HepG2 (cell line): ENCODE measurements around the gene TH. TPM values are rescaled to one million over a fixed set of nuclear protein-coding genes. Genes with fewer than 3 reads are reported as not detected.

Experiments
- ADNP ChIP-seq: sonication (generic); formaldehyde crosslinking; IDR thresholded peaks from 2 replicates; pipeline ENCODE4 v1.4.0; 2020; ENCODE audit warnings: missing genetic modification reagents
- HNRNPUL1 ChIP-seq: fragments of 200-400 bp; formaldehyde crosslinking; IDR thresholded peaks from 2 replicates; pipeline ENCODE4 v1.6.1; 2017; ENCODE audit warnings: low read depth, mild to moderate bottlenecking, low read length, moderate library complexity
- HOXA7 ChIP-seq: sonication (generic); formaldehyde crosslinking; IDR thresholded peaks from 2 replicates; pipeline ENCODE4 v1.8.1; 2022; ENCODE audit warnings: mild to moderate bottlenecking, missing genetic modification reagents, moderate library complexity
- KDM1A ChIP-seq: IDR thresholded peaks from 2 replicates; pipeline ENCODE4 v1.6.1; 2016; ENCODE audit warnings: missing compliant biosample characterization
- POLR2AphosphoS5 ChIP-seq: IDR thresholded peaks from 2 replicates; pipeline ENCODE4 v1.6.1; 2012; ENCODE audit warnings: low read depth, low read length
- PRMT3 ChIP-seq: sonication (generic); formaldehyde crosslinking; IDR thresholded peaks from 2 replicates; pipeline ENCODE4 v1.8.1; 2022; ENCODE audit warnings: low read depth, mild to moderate bottlenecking, moderate library complexity, missing genetic modification reagents, borderline replicate concordance
- PTBP1 ChIP-seq: fragments of 200-400 bp; formaldehyde crosslinking; IDR thresholded peaks from 2 replicates; pipeline ENCODE4 v1.6.1; 2018; ENCODE audit warnings: low read length, low read depth; ENCODE audit not compliant: poor library complexity, severe bottlenecking
- RAD21 ChIP-seq: fragments of 450-650 bp; formaldehyde crosslinking; IDR thresholded peaks from 2 replicates; pipeline ENCODE4 v1.5.0; 2020; ENCODE audit warnings: mild to moderate bottlenecking
- ZBTB20 ChIP-seq: sonication (generic); formaldehyde crosslinking; IDR thresholded peaks from 2 replicates; pipeline ENCODE4 v1.8.1; 2023; ENCODE audit warnings: missing genetic modification reagents, low read depth, mild to moderate bottlenecking, borderline replicate concordance
- ZNF335 ChIP-seq: sonication (generic); formaldehyde crosslinking; IDR thresholded peaks from 2 replicates; pipeline ENCODE4 v1.4.0; 2020; ENCODE audit warnings: missing genetic modification reagents
- ZNF670 ChIP-seq: sonication (generic); formaldehyde crosslinking; IDR thresholded peaks from 2 replicates; pipeline ENCODE4 v1.8.0; 2022; ENCODE audit warnings: mild to moderate bottlenecking, missing genetic modification reagents, borderline replicate concordance
- ZNF703 ChIP-seq: sonication (generic); formaldehyde crosslinking; IDR thresholded peaks from 2 replicates; pipeline ENCODE4 v1.5.1; 2020; ENCODE audit warnings: missing genetic modification reagents, mild to moderate bottlenecking, moderate library complexity, borderline replicate concordance
- polyA plus RNA-seq, 8 experiments: library from polyadenylated mRNA; depleted of rRNA in 3 of 8; stranded (reverse) in 7 of 8; unstranded in 1 of 8; fragments of >200 nt; fragmentation: Illumina TruSeq in 4 of 8; extraction: Trizol in 4 of 8; gene quantifications; 2 replicates each; pipeline versions ENCODE4 v1.2.1 to v1.2.3, GENCODE V29; 2011 to 2016; ENCODE audit warnings: low read depth in 4 of 8, missing spikeins in 1 of 8, mixed read lengths in 1 of 8; ENCODE audit not compliant: insufficient read depth in 1 of 8
- total RNA-seq, 5 experiments: library from RNA; depleted of rRNA; stranded (reverse); fragments of >200 nt; fragmentation: Illumina TruSeq; extraction: Trizol; gene quantifications; 2 replicates each; pipeline ENCODE4 v1.2.3, GENCODE V29; 2016; ENCODE audit warnings: low read depth in 1 of 5
- TF ChIP-seq, protein P1 (sequence below): sonication (generic); formaldehyde crosslinking; IDR thresholded peaks from 2 replicates; pipeline ENCODE4 v1.5.0; 2020; ENCODE audit warnings: mild to moderate bottlenecking, missing genetic modification reagents
- TF ChIP-seq, protein P2 (sequence below): sonication (generic); formaldehyde crosslinking; IDR thresholded peaks from 2 replicates; pipeline ENCODE4 v1.8.0; 2022; ENCODE audit warnings: mild to moderate bottlenecking, missing genetic modification reagents, borderline replicate concordance
- TF ChIP-seq, protein P3 (sequence below): sonication (generic); formaldehyde crosslinking; IDR thresholded peaks from 2 replicates; pipeline ENCODE4 v1.8.0; 2022; ENCODE audit warnings: missing genetic modification reagents, mild to moderate bottlenecking, inconsistent platforms, borderline replicate concordance
- TF ChIP-seq, protein P4 (sequence below): sonication (generic); formaldehyde crosslinking; IDR thresholded peaks from 2 replicates; pipeline ENCODE4 v1.5.1; 2020; ENCODE audit warnings: mild to moderate bottlenecking, missing genetic modification reagents, borderline replicate concordance

Gene TH
- total and polyA plus RNA-seq, 2 of the 13 experiments (the other 11 are each of a cell fraction or from before 2014, with no cell fraction given), result 0.36 TPM; not detected in 1

DNA sequence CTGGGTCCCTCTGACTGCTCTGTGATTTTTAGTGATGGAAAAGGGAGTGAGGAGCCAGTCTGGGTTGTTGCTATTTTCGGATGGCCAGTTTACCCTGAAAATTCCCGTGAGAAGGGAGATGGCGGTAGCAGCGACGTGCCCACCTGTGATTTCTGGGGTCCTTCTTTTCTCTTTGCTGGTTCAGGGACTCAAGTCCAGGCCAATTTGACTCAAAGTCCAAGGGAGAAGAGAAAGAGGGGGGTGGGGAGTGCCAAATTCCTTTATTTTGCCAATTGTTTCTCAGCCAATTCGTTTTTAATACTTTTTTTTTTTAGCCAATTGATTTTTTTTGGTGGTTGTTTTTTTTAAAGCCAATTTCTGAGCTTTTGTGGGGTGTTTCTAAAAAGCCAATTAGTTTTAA is 39.4 kb downstream of the TH start (continued):
- TF ChIP-seq, protein P1, sequence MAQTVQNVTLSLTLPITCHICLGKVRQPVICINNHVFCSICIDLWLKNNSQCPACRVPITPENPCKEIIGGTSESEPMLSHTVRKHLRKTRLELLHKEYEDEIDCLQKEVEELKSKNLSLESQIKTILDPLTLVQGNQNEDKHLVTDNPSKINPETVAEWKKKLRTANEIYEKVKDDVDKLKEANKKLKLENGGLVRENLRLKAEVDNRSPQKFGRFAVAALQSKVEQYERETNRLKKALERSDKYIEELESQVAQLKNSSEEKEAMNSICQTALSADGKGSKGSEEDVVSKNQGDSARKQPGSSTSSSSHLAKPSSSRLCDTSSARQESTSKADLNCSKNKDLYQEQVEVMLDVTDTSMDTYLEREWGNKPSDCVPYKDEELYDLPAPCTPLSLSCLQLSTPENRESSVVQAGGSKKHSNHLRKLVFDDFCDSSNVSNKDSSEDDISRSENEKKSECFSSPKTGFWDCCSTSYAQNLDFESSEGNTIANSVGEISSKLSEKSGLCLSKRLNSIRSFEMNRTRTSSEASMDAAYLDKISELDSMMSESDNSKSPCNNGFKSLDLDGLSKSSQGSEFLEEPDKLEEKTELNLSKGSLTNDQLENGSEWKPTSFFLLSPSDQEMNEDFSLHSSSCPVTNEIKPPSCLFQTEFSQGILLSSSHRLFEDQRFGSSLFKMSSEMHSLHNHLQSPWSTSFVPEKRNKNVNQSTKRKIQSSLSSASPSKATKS (CRISPR knock-in tag), result no peak
- TF ChIP-seq POLR2AphosphoS5 (no peak), ZNF335 (CRISPR knock-in tag) (no peak), ZBTB20 (CRISPR knock-in tag) (no peak), PTBP1 (no peak), ADNP (CRISPR knock-in tag) (no peak), RAD21 (no peak), ZNF703 (CRISPR knock-in tag) (no peak), PRMT3 (CRISPR knock-in tag) (no peak), KDM1A (CRISPR knock-in tag) (no peak), HNRNPUL1 (no peak), HOXA7 (CRISPR knock-in tag) (no peak), ZNF670 (CRISPR knock-in tag) (0 out of 2 replicates have a peak, but pooled peaks have one; percentile 55)
- TF ChIP-seq, protein P2, sequence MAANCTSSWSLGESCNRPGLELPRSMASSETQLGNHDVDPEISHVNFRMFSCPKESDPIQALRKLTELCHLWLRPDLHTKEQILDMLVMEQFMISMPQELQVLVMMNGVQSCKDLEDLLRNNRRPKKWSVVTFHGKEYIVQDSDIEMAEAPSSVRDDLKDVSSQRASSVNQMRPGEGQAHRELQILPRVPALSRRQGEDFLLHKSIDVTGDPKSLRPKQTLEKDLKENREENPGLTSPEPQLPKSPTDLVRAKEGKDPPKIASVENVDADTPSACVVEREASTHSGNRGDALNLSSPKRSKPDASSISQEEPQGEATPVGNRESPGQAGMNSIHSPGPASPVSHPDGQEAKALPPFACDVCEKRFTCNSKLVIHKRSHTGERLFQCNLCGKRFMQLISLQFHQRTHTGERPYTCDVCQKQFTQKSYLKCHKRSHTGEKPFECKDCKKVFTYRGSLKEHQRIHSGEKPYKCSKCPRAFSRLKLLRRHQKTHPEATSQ (CRISPR knock-in tag), result 0 out of 2 replicates have a peak, but pooled peaks have one; percentile 48
- TF ChIP-seq, protein P3, sequence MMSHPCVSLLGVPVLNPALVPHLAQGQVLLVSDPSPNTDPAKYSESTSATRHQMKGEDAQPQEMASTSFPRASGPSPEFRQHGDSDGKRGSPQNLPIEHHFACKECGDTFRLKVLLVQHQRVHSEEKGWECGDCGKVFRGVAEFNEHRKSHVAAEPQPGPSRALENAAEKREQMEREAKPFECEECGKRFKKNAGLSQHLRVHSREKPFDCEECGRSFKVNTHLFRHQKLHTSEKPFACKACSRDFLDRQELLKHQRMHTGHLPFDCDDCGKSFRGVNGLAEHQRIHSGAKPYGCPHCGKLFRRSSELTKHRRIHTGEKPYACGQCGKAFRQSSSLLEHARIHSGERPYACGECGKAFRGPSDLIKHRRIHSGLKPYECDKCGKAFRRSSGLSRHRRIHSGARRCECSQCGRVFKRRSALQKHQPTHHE (CRISPR knock-in tag), result no peak
- TF ChIP-seq, protein P4, sequence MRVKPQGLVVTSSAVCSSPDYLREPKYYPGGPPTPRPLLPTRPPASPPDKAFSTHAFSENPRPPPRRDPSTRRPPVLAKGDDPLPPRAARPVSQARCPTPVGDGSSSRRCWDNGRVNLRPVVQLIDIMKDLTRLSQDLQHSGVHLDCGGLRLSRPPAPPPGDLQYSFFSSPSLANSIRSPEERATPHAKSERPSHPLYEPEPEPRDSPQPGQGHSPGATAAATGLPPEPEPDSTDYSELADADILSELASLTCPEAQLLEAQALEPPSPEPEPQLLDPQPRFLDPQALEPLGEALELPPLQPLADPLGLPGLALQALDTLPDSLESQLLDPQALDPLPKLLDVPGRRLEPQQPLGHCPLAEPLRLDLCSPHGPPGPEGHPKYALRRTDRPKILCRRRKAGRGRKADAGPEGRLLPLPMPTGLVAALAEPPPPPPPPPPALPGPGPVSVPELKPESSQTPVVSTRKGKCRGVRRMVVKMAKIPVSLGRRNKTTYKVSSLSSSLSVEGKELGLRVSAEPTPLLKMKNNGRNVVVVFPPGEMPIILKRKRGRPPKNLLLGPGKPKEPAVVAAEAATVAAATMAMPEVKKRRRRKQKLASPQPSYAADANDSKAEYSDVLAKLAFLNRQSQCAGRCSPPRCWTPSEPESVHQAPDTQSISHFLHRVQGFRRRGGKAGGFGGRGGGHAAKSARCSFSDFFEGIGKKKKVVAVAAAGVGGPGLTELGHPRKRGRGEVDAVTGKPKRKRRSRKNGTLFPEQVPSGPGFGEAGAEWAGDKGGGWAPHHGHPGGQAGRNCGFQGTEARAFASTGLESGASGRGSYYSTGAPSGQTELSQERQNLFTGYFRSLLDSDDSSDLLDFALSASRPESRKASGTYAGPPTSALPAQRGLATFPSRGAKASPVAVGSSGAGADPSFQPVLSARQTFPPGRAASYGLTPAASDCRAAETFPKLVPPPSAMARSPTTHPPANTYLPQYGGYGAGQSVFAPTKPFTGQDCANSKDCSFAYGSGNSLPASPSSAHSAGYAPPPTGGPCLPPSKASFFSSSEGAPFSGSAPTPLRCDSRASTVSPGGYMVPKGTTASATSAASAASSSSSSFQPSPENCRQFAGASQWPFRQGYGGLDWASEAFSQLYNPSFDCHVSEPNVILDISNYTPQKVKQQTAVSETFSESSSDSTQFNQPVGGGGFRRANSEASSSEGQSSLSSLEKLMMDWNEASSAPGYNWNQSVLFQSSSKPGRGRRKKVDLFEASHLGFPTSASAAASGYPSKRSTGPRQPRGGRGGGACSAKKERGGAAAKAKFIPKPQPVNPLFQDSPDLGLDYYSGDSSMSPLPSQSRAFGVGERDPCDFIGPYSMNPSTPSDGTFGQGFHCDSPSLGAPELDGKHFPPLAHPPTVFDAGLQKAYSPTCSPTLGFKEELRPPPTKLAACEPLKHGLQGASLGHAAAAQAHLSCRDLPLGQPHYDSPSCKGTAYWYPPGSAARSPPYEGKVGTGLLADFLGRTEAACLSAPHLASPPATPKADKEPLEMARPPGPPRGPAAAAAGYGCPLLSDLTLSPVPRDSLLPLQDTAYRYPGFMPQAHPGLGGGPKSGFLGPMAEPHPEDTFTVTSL (CRISPR knock-in tag), result 0 out of 2 replicates have a peak, but pooled peaks have one; percentile 1
